Liver (tissue), 9 donors: Measurements from ENCODE around the gene CFAP100. TPM values are rescaled to one million over a fixed set of nuclear protein-coding genes. Genes with fewer than 3 reads are reported as not detected.

Experiments
- DNase-seq: peaks from one replicate; pipeline ENCODE4 v3.0.0-alpha.2; 2017; ENCODE audit warnings: low spot score
- H3K27ac ChIP-seq, 2 donors: one replicate each; pipeline ENCODE4 v1.7.0; 2013; ENCODE audit warnings: inconsistent platforms in 2 of 2, low read length in 2 of 2, control low read depth in 1 of 2, low read depth in 1 of 2, mild to moderate bottlenecking in 1 of 2
- H3K27me3 ChIP-seq, 4 donors: one replicate each; pipeline versions ENCODE4 v1.6.1 to v1.7.0; 2013; ENCODE audit warnings: low read length in 3 of 4, inconsistent platforms in 1 of 4, mild to moderate bottlenecking in 1 of 4, moderate library complexity in 1 of 4; ENCODE audit not compliant: control insufficient read depth in 4 of 4, insufficient read depth in 4 of 4
- H3K36me3 ChIP-seq, 4 donors: one replicate each; pipeline versions ENCODE4 v1.6.1 to v1.7.0; 2013; ENCODE audit warnings: low read length in 3 of 4, mild to moderate bottlenecking in 3 of 4, low read depth in 1 of 4, moderate library complexity in 1 of 4; ENCODE audit not compliant: control insufficient read depth in 4 of 4, insufficient read depth in 3 of 4
- H3K4me1 ChIP-seq, 4 donors: one replicate each; pipeline versions ENCODE4 v1.6.1 to v1.7.0; 2013; ENCODE audit warnings: low read length in 3 of 4, mild to moderate bottlenecking in 3 of 4, moderate library complexity in 1 of 4; ENCODE audit not compliant: control insufficient read depth in 4 of 4, insufficient read depth in 4 of 4
- H3K4me3 ChIP-seq, 3 donors: one replicate each; pipeline versions ENCODE4 v1.6.1 to v1.7.0; 2013; ENCODE audit warnings: low read length in 3 of 3, control low read depth in 1 of 3, low read depth in 1 of 3, mild to moderate bottlenecking in 1 of 3
- H3K9ac ChIP-seq, 2 donors: one replicate each; pipeline ENCODE4 v1.7.0; 2013; ENCODE audit warnings: low read length in 2 of 2, mild to moderate bottlenecking in 2 of 2, moderate library complexity in 2 of 2, control low read depth in 1 of 2, low read depth in 1 of 2
- H3K9me3 ChIP-seq, 4 donors: one replicate each; pipeline versions ENCODE4 v1.6.1 to v1.7.0; 2013; ENCODE audit warnings: low read length in 3 of 4; ENCODE audit not compliant: control insufficient read depth in 4 of 4
- EGR1 ChIP-seq, 2 donors: IDR thresholded peaks; 2 replicates each; pipeline ENCODE4 v1.6.1; 2016 to 2018; ENCODE audit warnings: antibody characterized with exemption in 2 of 2, low read depth in 2 of 2
- FOXA1 ChIP-seq: IDR thresholded peaks from 2 replicates; pipeline ENCODE4 v1.6.1; 2016; ENCODE audit warnings: antibody characterized with exemption
- FOXA2 ChIP-seq: IDR thresholded peaks from 2 replicates; pipeline ENCODE4 v1.6.1; 2016; ENCODE audit warnings: antibody characterized with exemption
- GABPA ChIP-seq, 2 donors: IDR thresholded peaks in 1 of 2; conservative IDR thresholded peaks in 1 of 2; 2 replicates each; pipeline ENCODE4 v1.6.1; 2016; ENCODE audit warnings: antibody characterized with exemption in 2 of 2, mild to moderate bottlenecking in 1 of 2, moderate library complexity in 1 of 2
- HNF4A ChIP-seq, 2 donors: conservative IDR thresholded peaks; 2 replicates each; pipeline ENCODE4 v1.6.1; 2016; ENCODE audit warnings: antibody characterized with exemption in 2 of 2, mild to moderate bottlenecking in 2 of 2
- HNF4G ChIP-seq: IDR thresholded peaks from 2 replicates; pipeline ENCODE4 v1.6.1; 2016; ENCODE audit warnings: antibody characterized with exemption
- JUND ChIP-seq, 2 donors: IDR thresholded peaks; 2 replicates each; pipeline ENCODE4 v1.6.1; 2016; ENCODE audit warnings: antibody characterized with exemption in 2 of 2
- NR2F2 ChIP-seq: IDR thresholded peaks from 2 replicates; pipeline ENCODE4 v1.6.1; 2016; ENCODE audit warnings: antibody characterized with exemption
- RAD21 ChIP-seq, 2 donors: IDR thresholded peaks; 2 replicates each; pipeline ENCODE4 v1.6.1; 2016; ENCODE audit warnings: antibody characterized with exemption in 2 of 2, mild to moderate bottlenecking in 2 of 2
- RXRA ChIP-seq, 2 donors: IDR thresholded peaks; 2 replicates each; pipeline ENCODE4 v1.6.1; 2017 to 2018; ENCODE audit warnings: antibody characterized with exemption in 2 of 2, mild to moderate bottlenecking in 1 of 2
- SP1 ChIP-seq: IDR thresholded peaks from 2 replicates; pipeline ENCODE4 v1.6.1; 2018; ENCODE audit warnings: antibody characterized with exemption, mild to moderate bottlenecking
- TAF1 ChIP-seq: conservative IDR thresholded peaks from 2 replicates; pipeline ENCODE4 v1.6.1; 2016; ENCODE audit warnings: antibody characterized with exemption, mild to moderate bottlenecking
- YY1 ChIP-seq: IDR thresholded peaks from 2 replicates; pipeline ENCODE4 v1.6.1; 2016; ENCODE audit warnings: antibody characterized with exemption, mild to moderate bottlenecking
- WGBS: extraction: QIAGEN DNeasy Blood & Tissue Kit; methylation state at CpG from one replicate; pipeline ENCODE4 v1.1.7; 2013; 5-methylcytosine and 5-hydroxymethylcytosine counted together
- polyA plus RNA-seq, 2 donors: library from polyadenylated mRNA; stranded (reverse) in 1 of 2; unstranded in 1 of 2; fragments of 200-250 nt in 1 of 2; fragments of >200 nt in 1 of 2; fragmentation: Nextera tagmentation in 1 of 2; extraction: Ambion mirVana in 1 of 2; gene quantifications; one replicate each; pipeline versions ENCODE4 v1.2.1 to v1.2.3, GENCODE V29; 2013 to 2015
- total RNA-seq, 2 donors: library from RNA; depleted of rRNA; stranded (reverse); fragments of >200 nt; gene quantifications; one replicate each; pipeline ENCODE4 v1.2.3, GENCODE V29; 2014
- TF ChIP-seq, protein P1 (sequence below): IDR thresholded peaks from 2 replicates; pipeline ENCODE4 v1.6.1; 2016; ENCODE audit warnings: antibody characterized with exemption
- TF ChIP-seq, protein P2 (sequence below): IDR thresholded peaks from 2 replicates; pipeline ENCODE4 v1.6.1; 2016; ENCODE audit warnings: antibody characterized with exemption
- TF ChIP-seq, protein P3 (sequence below): IDR thresholded peaks from 2 replicates; pipeline ENCODE4 v1.6.1; 2016; ENCODE audit warnings: antibody characterized with exemption
- TF ChIP-seq, protein P4 (sequence below): fragments of 150-350 bp; IDR thresholded peaks from 2 replicates; pipeline ENCODE4 v1.5.1; 2017; ENCODE audit warnings: improper control_type of control experiment, low read depth, low read length; ENCODE audit not compliant: missing input control
- TF ChIP-seq, protein P5 (sequence below): IDR thresholded peaks from 2 replicates; pipeline ENCODE4 v1.6.1; 2016; ENCODE audit warnings: antibody characterized with exemption, mild to moderate bottlenecking
- donor health status: healthy.
- donor health status: healthy.
- donor health status: healthy.
- donor health status: healthy.
- donor health status: healthy.

CFAP100 gene
- total and polyA plus RNA-seq, 4 donors, result not detected

DNA sequence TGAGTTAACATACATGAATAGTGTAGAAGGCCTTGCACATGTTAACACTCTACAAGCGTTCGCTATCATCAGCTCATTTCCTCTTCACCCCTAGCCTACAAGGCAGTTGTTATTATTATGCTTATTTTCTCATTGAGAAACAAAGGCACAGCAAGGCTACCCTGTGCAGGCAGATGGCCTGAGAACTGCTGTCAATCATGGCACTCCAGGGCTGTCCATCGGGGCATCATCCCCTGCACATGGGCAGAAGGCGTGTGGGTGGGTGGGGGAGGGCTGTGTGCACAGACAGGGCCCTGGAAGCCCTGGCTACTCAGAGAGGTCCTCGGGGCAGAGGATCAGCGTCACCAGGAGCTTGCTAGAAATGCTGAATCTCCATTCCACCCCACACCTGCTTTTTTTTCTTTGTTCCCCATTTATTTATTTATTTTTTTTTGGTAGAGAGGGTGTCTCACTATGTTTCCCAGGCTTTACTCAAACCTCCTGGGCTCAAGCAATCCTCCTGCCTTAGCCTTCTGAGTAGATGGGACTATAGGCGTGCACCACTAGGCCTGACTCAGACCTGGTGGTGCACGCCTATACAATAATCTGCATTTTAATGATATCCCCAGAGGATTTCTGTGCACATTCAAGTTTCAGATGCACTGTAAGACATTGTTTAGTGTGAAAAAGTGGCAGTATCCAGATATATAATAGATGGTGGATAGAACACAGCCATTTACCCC is 90.6 kb downstream of the CFAP100 start:
- H3K27me3 ChIP-seq, result no peaks in the 10 kb centered on the region
- no peak overlapping the region for H3K4me3 ChIP-seq
- TF ChIP-seq, protein P1, sequence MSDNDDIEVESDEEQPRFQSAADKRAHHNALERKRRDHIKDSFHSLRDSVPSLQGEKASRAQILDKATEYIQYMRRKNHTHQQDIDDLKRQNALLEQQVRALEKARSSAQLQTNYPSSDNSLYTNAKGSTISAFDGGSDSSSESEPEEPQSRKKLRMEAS, result no peak
- no peak for TF ChIP-seq SP1
- TF ChIP-seq YY1, result no peak
- no peak for TF ChIP-seq GABPA (IDR thresholded peaks at IDR 0.05 in 1 of 2, conservative IDR thresholded peaks at IDR 0.05 in 1 of 2)
- TF ChIP-seq NR2F2, result no peak
- no peak for TF ChIP-seq TAF1
- TF ChIP-seq, protein P2, sequence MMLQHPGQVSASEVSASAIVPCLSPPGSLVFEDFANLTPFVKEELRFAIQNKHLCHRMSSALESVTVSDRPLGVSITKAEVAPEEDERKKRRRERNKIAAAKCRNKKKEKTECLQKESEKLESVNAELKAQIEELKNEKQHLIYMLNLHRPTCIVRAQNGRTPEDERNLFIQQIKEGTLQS, result no peak
- no peak for TF ChIP-seq JUND (IDR thresholded peaks at IDR 0.05)
- no peak for TF ChIP-seq RXRA (IDR thresholded peaks at IDR 0.05)
- TF ChIP-seq, protein P3, sequence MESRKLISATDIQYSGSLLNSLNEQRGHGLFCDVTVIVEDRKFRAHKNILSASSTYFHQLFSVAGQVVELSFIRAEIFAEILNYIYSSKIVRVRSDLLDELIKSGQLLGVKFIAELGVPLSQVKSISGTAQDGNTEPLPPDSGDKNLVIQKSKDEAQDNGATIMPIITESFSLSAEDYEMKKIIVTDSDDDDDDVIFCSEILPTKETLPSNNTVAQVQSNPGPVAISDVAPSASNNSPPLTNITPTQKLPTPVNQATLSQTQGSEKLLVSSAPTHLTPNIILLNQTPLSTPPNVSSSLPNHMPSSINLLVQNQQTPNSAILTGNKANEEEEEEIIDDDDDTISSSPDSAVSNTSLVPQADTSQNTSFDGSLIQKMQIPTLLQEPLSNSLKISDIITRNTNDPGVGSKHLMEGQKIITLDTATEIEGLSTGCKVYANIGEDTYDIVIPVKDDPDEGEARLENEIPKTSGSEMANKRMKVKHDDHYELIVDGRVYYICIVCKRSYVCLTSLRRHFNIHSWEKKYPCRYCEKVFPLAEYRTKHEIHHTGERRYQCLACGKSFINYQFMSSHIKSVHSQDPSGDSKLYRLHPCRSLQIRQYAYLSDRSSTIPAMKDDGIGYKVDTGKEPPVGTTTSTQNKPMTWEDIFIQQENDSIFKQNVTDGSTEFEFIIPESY, result no peak
- no peak for TF ChIP-seq HNF4A (conservative IDR thresholded peaks at IDR 0.05)
- TF ChIP-seq FOXA1, result no peak
- TF ChIP-seq, protein P4, sequence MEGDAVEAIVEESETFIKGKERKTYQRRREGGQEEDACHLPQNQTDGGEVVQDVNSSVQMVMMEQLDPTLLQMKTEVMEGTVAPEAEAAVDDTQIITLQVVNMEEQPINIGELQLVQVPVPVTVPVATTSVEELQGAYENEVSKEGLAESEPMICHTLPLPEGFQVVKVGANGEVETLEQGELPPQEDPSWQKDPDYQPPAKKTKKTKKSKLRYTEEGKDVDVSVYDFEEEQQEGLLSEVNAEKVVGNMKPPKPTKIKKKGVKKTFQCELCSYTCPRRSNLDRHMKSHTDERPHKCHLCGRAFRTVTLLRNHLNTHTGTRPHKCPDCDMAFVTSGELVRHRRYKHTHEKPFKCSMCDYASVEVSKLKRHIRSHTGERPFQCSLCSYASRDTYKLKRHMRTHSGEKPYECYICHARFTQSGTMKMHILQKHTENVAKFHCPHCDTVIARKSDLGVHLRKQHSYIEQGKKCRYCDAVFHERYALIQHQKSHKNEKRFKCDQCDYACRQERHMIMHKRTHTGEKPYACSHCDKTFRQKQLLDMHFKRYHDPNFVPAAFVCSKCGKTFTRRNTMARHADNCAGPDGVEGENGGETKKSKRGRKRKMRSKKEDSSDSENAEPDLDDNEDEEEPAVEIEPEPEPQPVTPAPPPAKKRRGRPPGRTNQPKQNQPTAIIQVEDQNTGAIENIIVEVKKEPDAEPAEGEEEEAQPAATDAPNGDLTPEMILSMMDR, result no peak
- no peak for TF ChIP-seq EGR1 (IDR thresholded peaks at IDR 0.05; ENCODE audit: low read depth in 2 of 2)
- no peak for TF ChIP-seq HNF4G
- TF ChIP-seq, protein P5, sequence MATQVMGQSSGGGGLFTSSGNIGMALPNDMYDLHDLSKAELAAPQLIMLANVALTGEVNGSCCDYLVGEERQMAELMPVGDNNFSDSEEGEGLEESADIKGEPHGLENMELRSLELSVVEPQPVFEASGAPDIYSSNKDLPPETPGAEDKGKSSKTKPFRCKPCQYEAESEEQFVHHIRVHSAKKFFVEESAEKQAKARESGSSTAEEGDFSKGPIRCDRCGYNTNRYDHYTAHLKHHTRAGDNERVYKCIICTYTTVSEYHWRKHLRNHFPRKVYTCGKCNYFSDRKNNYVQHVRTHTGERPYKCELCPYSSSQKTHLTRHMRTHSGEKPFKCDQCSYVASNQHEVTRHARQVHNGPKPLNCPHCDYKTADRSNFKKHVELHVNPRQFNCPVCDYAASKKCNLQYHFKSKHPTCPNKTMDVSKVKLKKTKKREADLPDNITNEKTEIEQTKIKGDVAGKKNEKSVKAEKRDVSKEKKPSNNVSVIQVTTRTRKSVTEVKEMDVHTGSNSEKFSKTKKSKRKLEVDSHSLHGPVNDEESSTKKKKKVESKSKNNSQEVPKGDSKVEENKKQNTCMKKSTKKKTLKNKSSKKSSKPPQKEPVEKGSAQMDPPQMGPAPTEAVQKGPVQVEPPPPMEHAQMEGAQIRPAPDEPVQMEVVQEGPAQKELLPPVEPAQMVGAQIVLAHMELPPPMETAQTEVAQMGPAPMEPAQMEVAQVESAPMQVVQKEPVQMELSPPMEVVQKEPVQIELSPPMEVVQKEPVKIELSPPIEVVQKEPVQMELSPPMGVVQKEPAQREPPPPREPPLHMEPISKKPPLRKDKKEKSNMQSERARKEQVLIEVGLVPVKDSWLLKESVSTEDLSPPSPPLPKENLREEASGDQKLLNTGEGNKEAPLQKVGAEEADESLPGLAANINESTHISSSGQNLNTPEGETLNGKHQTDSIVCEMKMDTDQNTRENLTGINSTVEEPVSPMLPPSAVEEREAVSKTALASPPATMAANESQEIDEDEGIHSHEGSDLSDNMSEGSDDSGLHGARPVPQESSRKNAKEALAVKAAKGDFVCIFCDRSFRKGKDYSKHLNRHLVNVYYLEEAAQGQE, result no peak
- TF ChIP-seq RAD21 (IDR thresholded peaks at IDR 0.05), result no peak
- no peak for TF ChIP-seq FOXA2
- no peak overlapping the region for H3K27ac ChIP-seq
- no peaks in the 10 kb centered on the region for H3K9me3 ChIP-seq
- DNase-seq, result no peak
- H3K9ac ChIP-seq, result no peak overlapping the region
- WGBS, result 87% methylated on average over 8 of the region's 8 CpGs
- H3K4me1 ChIP-seq, result peaks cover 7 to 47% (median 20%) of the 10 kb centered on the region in 4 donors
- H3K36me3 ChIP-seq, result peaks cover 0 to 17% (median 11%) of the 10 kb centered on the region in 4 donors
